Nephron (organoid): ENCODE data around the gene BCDIN3D.
A peak's percentile ranks its signal among the peaks of the same experiment; 100 is the strongest.

Experiments
- H3K27ac Mint-ChIP-seq, 3 experiments: 2 replicates each; pipeline ENCODE4 v1.8.0; 2020; ENCODE audit warnings: mixed read lengths in 3 of 3, mild to moderate bottlenecking in 2 of 3, moderate library complexity in 1 of 3
- H3K27me3 Mint-ChIP-seq: 2 replicates; pipeline ENCODE4 v1.8.0; 2021; ENCODE audit warnings: low read depth, mild to moderate bottlenecking, moderate library complexity, mixed read lengths
- H3K36me3 Mint-ChIP-seq: 2 replicates; pipeline ENCODE4 v1.8.0; 2020; ENCODE audit warnings: low read depth, mixed read lengths
- H3K4me1 Mint-ChIP-seq: 2 replicates; pipeline ENCODE4 v1.8.0; 2020; ENCODE audit warnings: mixed read lengths
- H3K4me3 Mint-ChIP-seq, 3 experiments: 2 replicates each; pipeline ENCODE4 v1.8.0; 2020; ENCODE audit warnings: mild to moderate bottlenecking in 3 of 3, mixed read lengths in 3 of 3, moderate library complexity in 2 of 3
- H3K9me3 Mint-ChIP-seq: 2 replicates; pipeline ENCODE4 v1.8.0; 2020; ENCODE audit warnings: mixed read lengths
- CTCF ChIP-seq, 3 experiments: fragments of 200-600 bp; sonication (generic); IDR thresholded peaks; one replicate each; pipeline ENCODE4 v1.5.0; 2021; ENCODE audit warnings: antibody characterized with exemption in 3 of 3; ENCODE audit not compliant: unreplicated experiment in 3 of 3

BCDIN3D gene

GRCh38 chr12:49825971-49826421 is 16.9 kb downstream of the BCDIN3D start:
- Mint-ChIP-seq H3K4me1 (peaks cover 62% of the 10 kb centered on the region), H3K9me3 (no peaks in the 10 kb centered on the region), H3K27ac (peak overlapping the region; percentile 89 to 94 (median 94)), H3K36me3 (peaks cover 14% of the 10 kb centered on the region), H3K27me3 (no peaks in the 10 kb centered on the region), H3K4me3 (peak overlapping the region; percentile 95 to 97 (median 96))
- no peak for TF ChIP-seq CTCF (IDR thresholded peaks at IDR 0.05; ENCODE audit: unreplicated experiment in 3 of 3)

DNA sequence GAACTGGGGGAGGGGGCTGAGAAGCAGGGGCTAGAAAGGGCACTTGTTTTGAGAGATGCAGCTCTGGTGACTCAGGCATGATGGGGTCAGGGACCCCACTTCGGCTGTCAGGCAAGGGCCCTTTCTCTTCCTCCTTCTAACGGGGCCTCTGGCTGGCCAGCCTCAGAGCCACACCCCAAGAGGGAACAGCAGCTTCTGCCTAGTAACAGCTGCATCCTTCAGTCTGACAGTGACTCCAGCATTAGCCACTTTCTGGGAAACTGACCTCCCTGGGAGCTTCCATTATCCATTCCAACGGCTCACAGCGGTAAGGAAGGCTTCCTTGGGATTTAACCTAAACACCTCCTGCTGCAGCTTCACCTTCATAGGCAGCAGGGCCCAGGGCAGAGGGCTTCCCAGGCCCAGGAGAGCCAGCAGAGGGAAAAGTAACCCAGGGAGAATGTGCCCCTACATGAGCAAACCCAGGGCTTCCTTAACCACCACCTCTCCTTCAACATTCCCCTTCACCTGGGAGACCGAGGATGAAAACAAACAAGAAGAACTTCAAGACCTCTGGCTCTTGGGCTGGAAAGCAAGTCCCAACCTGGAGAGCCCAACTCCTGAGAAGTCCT is 17.4 kb downstream of the BCDIN3D start:
- peak overlapping the region; percentile 41 to 74 (median 50) for H3K27ac Mint-ChIP-seq
- no peaks in the 10 kb centered on the region for H3K27me3 Mint-ChIP-seq

DNA sequence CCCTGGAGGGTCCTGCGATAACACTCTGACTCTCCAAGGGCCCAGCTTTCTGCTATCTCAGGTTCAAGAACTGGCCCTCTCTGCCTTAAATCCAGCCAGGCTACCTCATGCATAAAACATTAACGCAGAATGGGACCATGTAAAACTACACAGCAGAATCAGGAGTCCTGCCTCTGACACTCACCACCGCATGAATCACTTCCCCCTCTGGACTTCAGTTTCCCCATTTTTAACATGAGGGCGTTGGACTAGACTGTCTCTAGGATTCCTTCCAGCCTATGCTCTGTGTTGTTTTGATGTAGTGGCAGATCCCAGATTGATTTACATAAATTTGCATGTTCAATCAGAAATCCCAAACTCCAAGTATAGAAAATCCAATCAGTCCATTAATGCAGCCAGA is 18.0 kb downstream of the BCDIN3D start:
- no peak for TF ChIP-seq CTCF (IDR thresholded peaks at IDR 0.05; ENCODE audit: unreplicated experiment in 3 of 3)
- Mint-ChIP-seq H3K36me3 (peaks cover 17% of the 10 kb centered on the region), H3K4me3 (peak overlapping the region; percentile 28 to 96 (median 59)), H3K9me3 (no peaks in the 10 kb centered on the region), H3K27ac (peak overlapping the region; percentile 15 to 50 (median 41)), H3K4me1 (peaks cover 65% of the 10 kb centered on the region), H3K27me3 (no peaks in the 10 kb centered on the region)

More for the DNA sequence above, 17.4 kb downstream of the BCDIN3D start:
- Mint-ChIP-seq H3K4me3 (peak overlapping the region; percentile 28 to 96 (median 59)), H3K9me3 (no peaks in the 10 kb centered on the region), H3K4me1 (peaks cover 65% of the 10 kb centered on the region), H3K36me3 (peaks cover 17% of the 10 kb centered on the region)
- TF ChIP-seq CTCF (IDR thresholded peaks at IDR 0.05; ENCODE audit: unreplicated experiment in 3 of 3), result no peak

- peaks cover 69% of the 10 kb centered on the region for H3K4me1 Mint-ChIP-seq
- no peaks in the 10 kb centered on the region for H3K27me3 Mint-ChIP-seq
- peak overlapping the region; percentile 40 to 69 (median 53) for H3K4me3 Mint-ChIP-seq
- peaks cover 17% of the 10 kb centered on the region for H3K36me3 Mint-ChIP-seq
- TF ChIP-seq CTCF (IDR thresholded peaks at IDR 0.05; ENCODE audit: unreplicated experiment in 3 of 3), result no peak
- H3K27ac Mint-ChIP-seq, result peak overlapping the region; percentile 56 to 78 (median 56)
- no peaks in the 10 kb centered on the region for H3K9me3 Mint-ChIP-seq
Measured at GRCh38 chr12:49824416-49824815, 18.5 kb downstream of the BCDIN3D start.

DNA sequence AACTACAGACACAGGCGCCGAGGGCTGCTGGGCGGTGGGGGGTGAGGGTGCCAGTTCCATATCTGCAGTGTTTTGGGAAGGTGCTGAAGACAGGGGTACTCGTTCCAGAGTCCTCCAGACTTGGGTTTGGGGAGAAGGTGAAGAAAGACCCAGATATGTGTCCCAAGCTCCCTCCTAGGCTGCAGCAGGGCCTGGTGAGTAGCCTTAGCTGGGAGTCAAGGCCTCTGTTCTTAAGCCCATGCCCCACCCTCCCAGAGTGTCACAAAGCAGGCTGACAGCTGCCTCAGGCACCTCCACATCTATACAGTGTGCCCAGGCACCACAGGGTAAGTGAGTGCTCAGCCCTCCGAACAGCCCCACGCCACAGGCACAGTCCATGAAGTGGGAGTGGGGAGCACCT is 19.0 kb downstream of the BCDIN3D start:
- H3K27ac Mint-ChIP-seq, result peak overlapping the region; percentile 56 to 78 (median 56)
- H3K9me3 Mint-ChIP-seq, result no peaks in the 10 kb centered on the region
- peaks cover 67% of the 10 kb centered on the region for H3K4me1 Mint-ChIP-seq
- TF ChIP-seq CTCF (IDR thresholded peaks at IDR 0.05; ENCODE audit: unreplicated experiment in 3 of 3), result no peak
- H3K4me3 Mint-ChIP-seq, result peak overlapping the region in 2 of 3 experiments; percentile 53 to 69
- H3K36me3 Mint-ChIP-seq, result peaks cover 21% of the 10 kb centered on the region
- no peaks in the 10 kb centered on the region for H3K27me3 Mint-ChIP-seq

- no peaks in the 10 kb centered on the region for H3K27me3 Mint-ChIP-seq
- no peak for TF ChIP-seq CTCF (IDR thresholded peaks at IDR 0.05; ENCODE audit: unreplicated experiment in 3 of 3)
- H3K4me3 Mint-ChIP-seq, result no peak overlapping the region
- H3K9me3 Mint-ChIP-seq, result no peaks in the 10 kb centered on the region
- peaks cover 62% of the 10 kb centered on the region for H3K4me1 Mint-ChIP-seq
- H3K36me3 Mint-ChIP-seq, result peaks cover 21% of the 10 kb centered on the region
- H3K27ac Mint-ChIP-seq, result no peak overlapping the region
Measured at GRCh38 chr12:49823350-49823749, 19.6 kb downstream of the BCDIN3D start.
